ENCODE data around the gene TTC31.

TTC31 gene

GRCh38 chr2:74502720-74503505 is 20.0 kb downstream of the TTC31 start:
- no peak overlapping the region for H3K14ac ChIP-seq (ENCODE audit: low read length)
- H2BK120ac ChIP-seq (ENCODE audit: low read depth, low read length): no peak overlapping the region
- no peak overlapping the region for H2BK12ac ChIP-seq (ENCODE audit: low read length)
- peak overlapping the region; percentile 91 for H3K4me2 ChIP-seq (ENCODE audit: insufficient read depth, low read length, poor library complexity, severe bottlenecking)
- peaks cover 3% of the 10 kb centered on the region for H3K79me1 ChIP-seq (ENCODE audit: low read depth, low read length)
- H2AFZ ChIP-seq (ENCODE audit: low read length): peak overlapping the region; percentile 82
- H3K4ac ChIP-seq (ENCODE audit: low read length): no peak overlapping the region
- peak overlapping the region; percentile 20 to 70 for H3K4me3 ChIP-seq (ENCODE audit: low read length in 2 of 2)
- WGBS, 2 donors (ENCODE audit: extremely low coverage in 2 of 2, insufficient read length in 2 of 2, insufficient replicate concordance in 1 of 2): no CpG with 5 or more reads among the region's 67 CpGs
- no peak overlapping the region for H3K27ac ChIP-seq (replicated peaks; ENCODE audit: low read length)
- H3K36me3 ChIP-seq (replicated peaks in 1 of 2; ENCODE audit: control insufficient read depth in 2 of 2, insufficient read depth in 2 of 2, low read length in 2 of 2): peaks cover 6 to 22% of the 10 kb centered on the region in 2 donors
- peak overlapping the region; percentile 74 for H3K18ac ChIP-seq (ENCODE audit: low read length)
- no peak overlapping the region for H4K91ac ChIP-seq (ENCODE audit: low read depth, low read length, poor library complexity)
- no peak for DNase-seq (ENCODE audit: low spot score)
- H3K9me3 ChIP-seq (replicated peaks in 1 of 2; ENCODE audit: control insufficient read depth in 2 of 2, insufficient read depth in 1 of 2, low read depth in 1 of 2, low read length in 2 of 2): no peaks in the 10 kb centered on the region
- H3K4me1 ChIP-seq (ENCODE audit: control insufficient read depth in 2 of 2, insufficient read depth in 1 of 2, low read depth in 1 of 2, low read length in 2 of 2): peaks cover 20 to 23% of the 10 kb centered on the region in 2 donors
- H2AK5ac ChIP-seq (ENCODE audit: low read depth, low read length): peak overlapping the region; percentile 26
- no peak overlapping the region for H2BK5ac ChIP-seq (ENCODE audit: low read length)
- no peak overlapping the region for H3K9ac ChIP-seq (ENCODE audit: low read depth, low read length, poor library complexity)
- peaks cover 50 to 81% (median 64%) of the 10 kb centered on the region in 3 experiments for H3K27me3 ChIP-seq (ENCODE audit: control insufficient read depth in 3 of 3, insufficient read depth in 3 of 3, low read depth in 1 of 3, low read length in 3 of 3)
- H4K8ac ChIP-seq (ENCODE audit: low read depth, low read length): no peak overlapping the region
- peak overlapping the region; percentile 76 for H3K23ac ChIP-seq (ENCODE audit: low read depth, low read length, poor library complexity)
- H2BK15ac ChIP-seq (ENCODE audit: low read length): peak overlapping the region; percentile 54

GRCh38 chr2:74503506-74504475 is 20.9 kb downstream of the TTC31 start:
- no peak overlapping the region for H3K4ac ChIP-seq (ENCODE audit: low read length)
- peak overlapping the region; percentile 59 for H3K18ac ChIP-seq (ENCODE audit: low read length)
- peaks cover 6 to 22% of the 10 kb centered on the region in 2 donors for H3K36me3 ChIP-seq (replicated peaks in 1 of 2; ENCODE audit: control insufficient read depth in 2 of 2, insufficient read depth in 2 of 2, low read length in 2 of 2)
- H3K14ac ChIP-seq (ENCODE audit: low read length): no peak overlapping the region
- H2BK120ac ChIP-seq (ENCODE audit: low read depth, low read length): no peak overlapping the region
- no peak overlapping the region for H2BK12ac ChIP-seq (ENCODE audit: low read length)
- H3K27me3 ChIP-seq (ENCODE audit: control insufficient read depth in 3 of 3, insufficient read depth in 3 of 3, low read depth in 1 of 3, low read length in 3 of 3): peaks cover 46 to 81% (median 61%) of the 10 kb centered on the region in 3 experiments
- no peak for DNase-seq (ENCODE audit: low spot score)
- H3K4me3 ChIP-seq (ENCODE audit: low read length in 2 of 2): no peak overlapping the region
- H3K23ac ChIP-seq (ENCODE audit: low read depth, low read length, poor library complexity): peak overlapping the region; percentile 76
- peaks cover 3% of the 10 kb centered on the region for H3K79me1 ChIP-seq (ENCODE audit: low read depth, low read length)
- peak overlapping the region; percentile 91 for H3K4me2 ChIP-seq (ENCODE audit: insufficient read depth, low read length, poor library complexity, severe bottlenecking)
- no peak overlapping the region for H3K9ac ChIP-seq (ENCODE audit: low read depth, low read length, poor library complexity)
- no peak overlapping the region for H2AK5ac ChIP-seq (ENCODE audit: low read depth, low read length)
- H2BK15ac ChIP-seq (ENCODE audit: low read length): peak overlapping the region; percentile 54
- no peaks in the 10 kb centered on the region for H3K9me3 ChIP-seq (replicated peaks in 1 of 2; ENCODE audit: control insufficient read depth in 2 of 2, insufficient read depth in 1 of 2, low read depth in 1 of 2, low read length in 2 of 2)
- H3K4me1 ChIP-seq (ENCODE audit: control insufficient read depth in 2 of 2, insufficient read depth in 1 of 2, low read depth in 1 of 2, low read length in 2 of 2): peaks cover 15 to 16% of the 10 kb centered on the region in 2 donors
- H2BK5ac ChIP-seq (ENCODE audit: low read length): no peak overlapping the region
- H4K8ac ChIP-seq (ENCODE audit: low read depth, low read length): no peak overlapping the region
- no peak overlapping the region for H4K91ac ChIP-seq (ENCODE audit: low read depth, low read length, poor library complexity)
- WGBS, 2 donors (ENCODE audit: extremely low coverage in 2 of 2, insufficient read length in 2 of 2, insufficient replicate concordance in 1 of 2): no CpG with 5 or more reads among the region's 45 CpGs
- H2AFZ ChIP-seq (ENCODE audit: low read length): peak overlapping the region; percentile 82
- no peak overlapping the region for H3K27ac ChIP-seq (replicated peaks; ENCODE audit: low read length)

- H2BK120ac ChIP-seq (ENCODE audit: low read depth, low read length): no peak overlapping the region
- H3K27ac ChIP-seq (replicated peaks; ENCODE audit: low read length): no peak overlapping the region
- no peak overlapping the region for H3K4me3 ChIP-seq (ENCODE audit: low read length in 2 of 2)
- no peak overlapping the region for H2AFZ ChIP-seq (ENCODE audit: low read length)
- DNase-seq (ENCODE audit: low spot score): no peak
- H2AK5ac ChIP-seq (ENCODE audit: low read depth, low read length): no peak overlapping the region
- WGBS, 2 donors (ENCODE audit: extremely low coverage in 2 of 2, insufficient read length in 2 of 2, insufficient replicate concordance in 1 of 2): no CpG with 5 or more reads among the region's 3 CpGs
- no peak overlapping the region for H2BK5ac ChIP-seq (ENCODE audit: low read length)
- no peak overlapping the region for H2BK15ac ChIP-seq (ENCODE audit: low read length)
- peaks cover 3% of the 10 kb centered on the region for H3K79me1 ChIP-seq (ENCODE audit: low read depth, low read length)
- H3K23ac ChIP-seq (ENCODE audit: low read depth, low read length, poor library complexity): no peak overlapping the region
- H3K18ac ChIP-seq (ENCODE audit: low read length): no peak overlapping the region
- H4K91ac ChIP-seq (ENCODE audit: low read depth, low read length, poor library complexity): no peak overlapping the region
- no peaks in the 10 kb centered on the region for H3K9me3 ChIP-seq (replicated peaks in 1 of 2; ENCODE audit: control insufficient read depth in 2 of 2, insufficient read depth in 1 of 2, low read depth in 1 of 2, low read length in 2 of 2)
- H3K36me3 ChIP-seq (replicated peaks in 1 of 2; ENCODE audit: control insufficient read depth in 2 of 2, insufficient read depth in 2 of 2, low read length in 2 of 2): peaks cover 6 to 22% of the 10 kb centered on the region in 2 donors
- H3K27me3 ChIP-seq (ENCODE audit: control insufficient read depth in 3 of 3, insufficient read depth in 3 of 3, low read depth in 1 of 3, low read length in 3 of 3): peaks cover 38 to 78% (median 59%) of the 10 kb centered on the region in 3 experiments
- no peak overlapping the region for H3K14ac ChIP-seq (ENCODE audit: low read length)
- H2BK12ac ChIP-seq (ENCODE audit: low read length): no peak overlapping the region
- H3K4me2 ChIP-seq (ENCODE audit: insufficient read depth, low read length, poor library complexity, severe bottlenecking): no peak overlapping the region
- no peak overlapping the region for H3K9ac ChIP-seq (ENCODE audit: low read depth, low read length, poor library complexity)
- no peak overlapping the region for H4K8ac ChIP-seq (ENCODE audit: low read depth, low read length)
- no peak overlapping the region for H3K4ac ChIP-seq (ENCODE audit: low read length)
- peaks cover 11% of the 10 kb centered on the region in 2 donors for H3K4me1 ChIP-seq (ENCODE audit: control insufficient read depth in 2 of 2, insufficient read depth in 1 of 2, low read depth in 1 of 2, low read length in 2 of 2)
These were observed 21.7 kb downstream of the TTC31 start for GRCh38 chr2:74504591-74504990.
